Bone marrow (tissue), 2 donors: ENCODE measurements around the gene BRIP1.

Source experiments
- DNase-seq, 2 donors: peaks; one replicate each; lab custom pipeline; 2025; lab: John Stamatoyannopoulos, UW

The BRIP1 gene

GRCh38 chr17:61757168-61757567, 106.2 kb downstream of the BRIP1 start:
- DNase-seq = no peak

GRCh38 chr17:61756561-61756960, 106.8 kb downstream of the BRIP1 start:
- no peak for DNase-seq

GRCh38 chr17:61755668-61756067, 107.7 kb downstream of the BRIP1 start:
- DNase-seq = no peak

- DNase-seq = no peak
Measured at GRCh38 chr17:61755078-61755477, 108.2 kb downstream of the BRIP1 start.

- DNase-seq = no peak
Measured at GRCh38 chr17:61754124-61754523, 109.2 kb downstream of the BRIP1 start.

GRCh38 chr17:61753696-61754095, 109.6 kb downstream of the BRIP1 start:
- no peak for DNase-seq

GRCh38 chr17:61750656-61751055, 112.7 kb downstream of the BRIP1 start:
- no peak for DNase-seq

GRCh38 chr17:61749823-61750404, 113.4 kb downstream of the BRIP1 start:
- no peak for DNase-seq

- DNase-seq = no peak
Measured at GRCh38 chr17:61746248-61746985, 116.9 kb downstream of the BRIP1 start.

- no peak for DNase-seq
Measured at GRCh38 chr17:61744804-61745203, 118.5 kb downstream of the BRIP1 start.

- DNase-seq = no peak
Measured at GRCh38 chr17:61744252-61744651, 119.1 kb downstream of the BRIP1 start.

GRCh38 chr17:61743766-61744165, 119.6 kb downstream of the BRIP1 start:
- DNase-seq = no peak

- no peak for DNase-seq
Measured at GRCh38 chr17:61739002-61739401, 124.3 kb downstream of the BRIP1 start.

GRCh38 chr17:61738249-61738648, 125.1 kb downstream of the BRIP1 start:
- DNase-seq = no peak

GRCh38 chr17:61737820-61738219, 125.5 kb downstream of the BRIP1 start:
- DNase-seq = no peak

- no peak for DNase-seq
Measured at GRCh38 chr17:61736438-61736837, 126.9 kb downstream of the BRIP1 start.

- DNase-seq = no peak
Measured at GRCh38 chr17:61735807-61736206, 127.5 kb downstream of the BRIP1 start.

- no peak for DNase-seq
Measured at GRCh38 chr17:61734466-61734865, 128.9 kb downstream of the BRIP1 start.

- DNase-seq = no peak
Measured at GRCh38 chr17:61734012-61734411, 129.3 kb downstream of the BRIP1 start.

GRCh38 chr17:61733021-61733420, 130.3 kb downstream of the BRIP1 start:
- DNase-seq = no peak

GRCh38 chr17:61732169-61732568, 131.2 kb downstream of the BRIP1 start:
- DNase-seq = no peak

- no peak for DNase-seq
Measured at GRCh38 chr17:61731330-61731729, 132.0 kb downstream of the BRIP1 start.

- DNase-seq = no peak
Measured at GRCh38 chr17:61729690-61730268, 133.5 kb downstream of the BRIP1 start.
